ENCODE results near the gene ENPP6.

- TF ChIP-seq, protein P1, sequence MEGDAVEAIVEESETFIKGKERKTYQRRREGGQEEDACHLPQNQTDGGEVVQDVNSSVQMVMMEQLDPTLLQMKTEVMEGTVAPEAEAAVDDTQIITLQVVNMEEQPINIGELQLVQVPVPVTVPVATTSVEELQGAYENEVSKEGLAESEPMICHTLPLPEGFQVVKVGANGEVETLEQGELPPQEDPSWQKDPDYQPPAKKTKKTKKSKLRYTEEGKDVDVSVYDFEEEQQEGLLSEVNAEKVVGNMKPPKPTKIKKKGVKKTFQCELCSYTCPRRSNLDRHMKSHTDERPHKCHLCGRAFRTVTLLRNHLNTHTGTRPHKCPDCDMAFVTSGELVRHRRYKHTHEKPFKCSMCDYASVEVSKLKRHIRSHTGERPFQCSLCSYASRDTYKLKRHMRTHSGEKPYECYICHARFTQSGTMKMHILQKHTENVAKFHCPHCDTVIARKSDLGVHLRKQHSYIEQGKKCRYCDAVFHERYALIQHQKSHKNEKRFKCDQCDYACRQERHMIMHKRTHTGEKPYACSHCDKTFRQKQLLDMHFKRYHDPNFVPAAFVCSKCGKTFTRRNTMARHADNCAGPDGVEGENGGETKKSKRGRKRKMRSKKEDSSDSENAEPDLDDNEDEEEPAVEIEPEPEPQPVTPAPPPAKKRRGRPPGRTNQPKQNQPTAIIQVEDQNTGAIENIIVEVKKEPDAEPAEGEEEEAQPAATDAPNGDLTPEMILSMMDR (IDR thresholded peaks at IDR 0.05; ENCODE audit: insufficient read depth, low read length, poor library complexity, severe bottlenecking) = no peak
- TF ChIP-seq EZH2phosphoT487 (conservative IDR thresholded peaks at IDR 0.05; ENCODE audit: low read length) = no peak
Measured at GRCh38 chr4:184117662-184118199, 99.9 kb downstream of the ENPP6 start.
